ENCODE data around the gene PLAC9. TPM values are rescaled to one million over a fixed set of nuclear protein-coding genes. Genes with fewer than 3 reads are reported as not detected.

Gene PLAC9
- total and polyA plus RNA-seq, 2 experiments from 2014 or later, result 11.4 to 83.3 TPM

- DNase-seq (ENCODE audit: low spot score), result no peak
- no peak overlapping the region for H3K4me2 ChIP-seq
- H3K9me2 ChIP-seq (replicated peaks; ENCODE audit: insufficient read depth), result no peaks in the 10 kb centered on the region
- H3K4me1 ChIP-seq (ENCODE audit: insufficient read depth), result no peaks in the 10 kb centered on the region
- H3K27ac ChIP-seq, result no peak overlapping the region
- H4K20me1 ChIP-seq (ENCODE audit: insufficient read depth, poor library complexity, severe bottlenecking), result peaks cover 16% of the 10 kb centered on the region
- H3K27me3 ChIP-seq, result no peaks in the 10 kb centered on the region
- H3K36me3 ChIP-seq (replicated peaks; ENCODE audit: insufficient read depth, low read depth), result no peaks in the 10 kb centered on the region
- peaks cover 25% of the 10 kb centered on the region for H3K79me2 ChIP-seq
- H2AFZ ChIP-seq, result no peak overlapping the region
- WGBS (ENCODE audit: low lambda C conversion rate, missing lambda C conversion rate), result 96% methylated on average over 28 of the region's 28 CpGs
- no peaks in the 10 kb centered on the region for H3K9me3 ChIP-seq (ENCODE audit: low read depth)
- TF ChIP-seq CTCF (IDR thresholded peaks at IDR 0.05; ENCODE audit: poor library complexity), result no peak
- no peak for TF ChIP-seq EZH2 (IDR thresholded peaks at IDR 0.05; ENCODE audit: borderline replicate concordance)
- TF ChIP-seq EZH2phosphoT487 (IDR thresholded peaks at IDR 0.05; ENCODE audit: low read depth, severe bottlenecking, unreplicated experiment), result no peak
- H3K4me3 ChIP-seq, result no peak overlapping the region
Measured at GRCh38 chr10:80166581-80167470, 34.3 kb downstream of the PLAC9 start.

GRCh38 chr10:80167471-80168161 is 35.1 kb downstream of the PLAC9 start:
- WGBS (ENCODE audit: low lambda C conversion rate, missing lambda C conversion rate), result 93% methylated on average over 8 of the region's 8 CpGs
- Histone ChIP-seq H3K36me3 (replicated peaks; ENCODE audit: insufficient read depth, low read depth) (no peaks in the 10 kb centered on the region), H3K79me2 (peaks cover 33% of the 10 kb centered on the region), H3K4me3 (no peak overlapping the region), H3K4me2 (no peak overlapping the region), H4K20me1 (ENCODE audit: insufficient read depth, poor library complexity, severe bottlenecking) (peaks cover 23% of the 10 kb centered on the region), H3K27me3 (no peaks in the 10 kb centered on the region), H3K9me3 (ENCODE audit: low read depth) (no peaks in the 10 kb centered on the region), H3K27ac (no peak overlapping the region), H2AFZ (no peak overlapping the region), H3K9me2 (replicated peaks; ENCODE audit: insufficient read depth) (no peaks in the 10 kb centered on the region), H3K4me1 (ENCODE audit: insufficient read depth) (no peaks in the 10 kb centered on the region)
- TF ChIP-seq EZH2 (IDR thresholded peaks at IDR 0.05; ENCODE audit: borderline replicate concordance), result no peak
- no peak for TF ChIP-seq CTCF (IDR thresholded peaks at IDR 0.05; ENCODE audit: poor library complexity)
- TF ChIP-seq EZH2phosphoT487 (IDR thresholded peaks at IDR 0.05; ENCODE audit: low read depth, severe bottlenecking, unreplicated experiment), result no peak
- DNase-seq (ENCODE audit: low spot score), result no peak

GRCh38 chr10:80168162-80168511 is 35.6 kb downstream of the PLAC9 start:
- peaks cover 38% of the 10 kb centered on the region for H3K79me2 ChIP-seq
- 95% methylated on average over 7 of the region's 7 CpGs for WGBS (ENCODE audit: low lambda C conversion rate, missing lambda C conversion rate)
- H2AFZ ChIP-seq, result no peak overlapping the region
- H3K4me2 ChIP-seq, result no peak overlapping the region
- no peaks in the 10 kb centered on the region for H3K9me3 ChIP-seq (ENCODE audit: low read depth)
- H3K27ac ChIP-seq, result no peak overlapping the region
- TF ChIP-seq EZH2 (IDR thresholded peaks at IDR 0.05; ENCODE audit: borderline replicate concordance) (no peak), EZH2phosphoT487 (IDR thresholded peaks at IDR 0.05; ENCODE audit: low read depth, severe bottlenecking, unreplicated experiment) (no peak), CTCF (IDR thresholded peaks at IDR 0.05; ENCODE audit: poor library complexity) (no peak)
- DNase-seq (ENCODE audit: low spot score), result no peak
- H4K20me1 ChIP-seq (ENCODE audit: insufficient read depth, poor library complexity, severe bottlenecking), result peaks cover 26% of the 10 kb centered on the region
- H3K36me3 ChIP-seq (replicated peaks; ENCODE audit: insufficient read depth, low read depth), result no peaks in the 10 kb centered on the region
- H3K27me3 ChIP-seq, result no peaks in the 10 kb centered on the region
- no peaks in the 10 kb centered on the region for H3K4me1 ChIP-seq (ENCODE audit: insufficient read depth)
- no peaks in the 10 kb centered on the region for H3K9me2 ChIP-seq (replicated peaks; ENCODE audit: insufficient read depth)
- no peak overlapping the region for H3K4me3 ChIP-seq

All from hepatocyte (in vitro differentiated cells).